ENCODE measurements around the gene RPL28. TPM values are rescaled to one million over a fixed set of nuclear protein-coding genes. Genes with fewer than 3 reads are reported as not detected.
"Not testable (repeated sequence)": the region's sequence is repeated elsewhere in the genome, so short reads cannot be mapped to it uniquely, and the experiment has no call there.

RPL28 gene
- total RNA-seq, 2 donors from 2014 or later = 1,151 to 1,179 TPM

DNA sequence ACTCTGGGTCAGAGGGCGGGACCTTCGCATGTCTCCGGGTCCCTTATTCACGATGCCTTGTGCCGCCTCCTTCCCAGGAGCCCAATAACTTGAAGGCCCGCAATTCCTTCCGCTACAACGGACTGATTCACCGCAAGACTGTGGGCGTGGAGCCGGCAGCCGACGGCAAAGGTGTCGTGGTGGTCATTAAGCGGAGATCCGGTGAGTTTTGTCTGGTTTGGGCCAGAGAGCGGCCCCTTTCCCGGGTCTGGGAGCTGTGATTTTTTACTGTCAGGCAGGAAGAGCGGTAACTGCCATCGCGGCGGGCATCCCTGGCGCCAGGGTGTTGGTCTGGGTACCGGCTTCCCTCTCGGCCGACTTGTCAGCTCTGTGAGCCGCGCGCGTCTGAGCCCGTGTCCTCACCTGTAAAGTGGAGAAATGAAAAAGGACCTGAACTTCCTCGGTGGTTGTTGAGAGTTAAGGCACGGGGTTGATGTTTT, 800 bp downstream of the RPL28 start:
- DNase-seq = no peak
- no peak for ATAC-seq
- intact Hi-C loops (cut with DNase I, micrococcal nuclease) = no loop called here

DNA sequence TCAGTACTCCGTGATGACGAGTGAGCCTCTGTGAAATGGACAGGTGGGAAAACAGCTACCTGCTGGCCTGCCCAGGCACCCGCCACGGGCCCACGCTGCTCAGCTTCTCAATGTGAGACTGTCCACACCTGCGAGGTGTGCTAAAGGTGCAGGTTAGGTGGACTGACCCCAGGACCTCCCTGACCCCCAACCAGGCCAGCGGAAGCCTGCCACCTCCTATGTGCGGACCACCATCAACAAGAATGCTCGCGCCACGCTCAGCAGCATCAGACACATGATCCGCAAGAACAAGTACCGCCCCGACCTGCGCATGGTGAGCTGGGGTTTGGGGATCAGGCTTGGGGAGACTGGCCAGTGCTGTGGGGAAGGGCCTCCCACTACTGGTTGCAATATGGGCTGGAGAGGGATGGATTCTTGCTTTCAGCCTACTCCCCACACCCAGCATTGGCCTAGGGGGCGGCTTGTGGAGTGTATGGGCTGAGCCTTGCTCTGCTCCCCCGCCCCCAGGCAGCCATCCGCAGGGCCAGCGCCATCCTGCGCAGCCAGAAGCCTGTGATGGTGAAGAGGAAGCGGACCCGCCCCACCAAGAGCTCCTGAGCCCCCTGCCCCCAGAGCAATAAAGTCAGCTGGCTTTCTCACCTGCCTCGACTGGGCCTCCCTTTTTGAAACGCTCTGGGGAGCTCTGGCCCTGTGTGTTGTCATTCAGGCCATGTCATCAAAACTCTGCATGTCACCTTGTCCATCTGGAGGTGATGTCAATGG, 2.2 kb downstream of the RPL28 start:
- ATAC-seq (no peak), DNase-seq (no peak)
- intact Hi-C loops (cut with DNase I, micrococcal nuclease) = no loop called here

DNA sequence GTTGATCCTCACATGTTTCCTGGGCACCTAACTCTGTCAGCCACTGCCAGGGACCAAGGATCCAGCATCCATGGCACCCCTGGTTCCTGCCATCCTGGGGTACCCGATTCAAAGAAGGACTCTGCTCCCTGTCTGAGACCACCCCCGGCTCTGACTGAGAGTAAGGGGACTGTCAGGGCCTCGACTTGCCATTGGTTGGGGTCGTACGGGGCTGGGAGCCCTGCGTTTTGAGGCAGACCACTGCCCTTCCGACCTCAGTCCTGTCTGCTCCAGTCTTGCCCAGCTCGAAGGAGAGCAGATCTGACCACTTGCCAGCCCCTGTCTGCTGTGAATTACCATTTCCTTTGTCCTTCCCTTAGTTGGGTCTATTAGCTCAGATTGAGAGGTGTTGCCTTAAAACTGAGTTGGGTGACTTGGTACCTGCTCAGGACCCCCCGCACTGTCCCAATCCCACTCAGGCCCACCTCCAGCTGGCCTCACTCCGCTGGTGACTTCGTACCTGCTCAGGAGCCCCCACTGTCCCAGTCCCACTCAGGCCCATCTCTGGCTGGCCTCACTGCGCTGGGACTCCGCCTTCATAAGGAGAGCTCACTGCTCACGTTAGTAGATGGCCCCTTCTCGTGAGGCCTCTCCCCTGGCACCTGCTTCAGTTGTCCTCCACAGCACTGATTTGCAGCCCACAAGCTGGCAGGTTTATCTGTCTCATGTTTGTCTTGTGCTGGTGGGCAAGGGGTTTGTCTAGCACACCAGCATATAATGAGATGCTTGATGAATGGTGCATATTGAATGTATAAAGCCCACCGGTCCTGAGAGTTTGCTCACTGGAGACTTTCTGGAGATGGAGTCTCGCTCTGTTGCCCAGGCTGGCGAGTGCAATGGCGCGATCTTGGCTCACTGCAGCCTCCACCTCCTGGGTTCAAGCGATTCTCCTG, 3.9 kb downstream of the RPL28 start:
- DNase-seq = no peak
- ATAC-seq = no peak
- intact Hi-C loops (cut with DNase I, micrococcal nuclease) = no loop called here

DNA sequence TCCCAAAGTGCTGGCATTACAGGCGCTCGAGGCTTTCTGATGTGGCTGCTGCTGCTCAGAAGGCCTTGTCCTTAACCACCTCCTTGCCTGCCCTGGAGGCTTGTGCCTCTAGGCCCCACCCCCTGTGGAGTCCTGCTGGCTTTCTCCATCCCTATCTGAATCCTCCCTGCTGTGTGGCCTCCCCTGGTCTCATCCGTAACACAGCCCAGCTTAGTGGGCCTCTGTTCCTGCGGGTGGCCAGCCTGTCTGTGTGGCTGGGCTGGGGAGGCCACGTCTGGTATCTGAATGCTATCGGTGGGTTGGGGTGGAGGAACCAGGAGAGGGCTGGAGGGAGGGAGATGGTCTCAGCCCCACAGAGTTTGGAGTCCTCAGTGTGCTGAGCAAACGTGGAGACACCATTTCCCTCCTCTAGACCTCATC, 4.7 kb downstream of the RPL28 start:
- intact Hi-C loops (cut with DNase I, micrococcal nuclease) = no loop called here
- ATAC-seq (no peak), DNase-seq (no peak)

DNA sequence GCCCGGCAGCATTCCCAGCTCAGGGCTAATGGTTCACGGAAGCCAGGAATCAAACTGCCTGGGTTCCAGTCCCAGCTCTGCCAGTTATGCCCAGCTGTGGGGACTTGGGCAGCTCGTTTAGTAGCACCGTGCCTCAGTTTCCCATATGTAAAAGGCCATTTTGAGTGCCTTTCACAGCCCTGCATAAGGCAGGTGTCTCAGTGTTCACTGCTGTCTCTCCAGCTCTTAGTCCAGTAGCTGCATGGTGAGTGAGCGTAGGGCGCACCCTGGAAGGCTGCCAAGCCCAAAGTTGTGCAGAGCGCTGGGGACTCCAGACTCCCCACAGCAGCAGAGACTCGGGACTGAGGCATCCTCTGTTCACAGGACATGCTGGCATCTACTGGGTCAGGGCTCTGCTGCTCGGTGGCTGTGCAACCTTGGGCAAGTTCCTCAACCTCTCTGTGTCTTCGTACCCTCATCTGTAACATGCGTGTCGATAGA, 5.5 kb downstream of the RPL28 start:
- ATAC-seq = no peak
- no peak for DNase-seq
- intact Hi-C loops (cut with DNase I, micrococcal nuclease) = no loop called here

DNA sequence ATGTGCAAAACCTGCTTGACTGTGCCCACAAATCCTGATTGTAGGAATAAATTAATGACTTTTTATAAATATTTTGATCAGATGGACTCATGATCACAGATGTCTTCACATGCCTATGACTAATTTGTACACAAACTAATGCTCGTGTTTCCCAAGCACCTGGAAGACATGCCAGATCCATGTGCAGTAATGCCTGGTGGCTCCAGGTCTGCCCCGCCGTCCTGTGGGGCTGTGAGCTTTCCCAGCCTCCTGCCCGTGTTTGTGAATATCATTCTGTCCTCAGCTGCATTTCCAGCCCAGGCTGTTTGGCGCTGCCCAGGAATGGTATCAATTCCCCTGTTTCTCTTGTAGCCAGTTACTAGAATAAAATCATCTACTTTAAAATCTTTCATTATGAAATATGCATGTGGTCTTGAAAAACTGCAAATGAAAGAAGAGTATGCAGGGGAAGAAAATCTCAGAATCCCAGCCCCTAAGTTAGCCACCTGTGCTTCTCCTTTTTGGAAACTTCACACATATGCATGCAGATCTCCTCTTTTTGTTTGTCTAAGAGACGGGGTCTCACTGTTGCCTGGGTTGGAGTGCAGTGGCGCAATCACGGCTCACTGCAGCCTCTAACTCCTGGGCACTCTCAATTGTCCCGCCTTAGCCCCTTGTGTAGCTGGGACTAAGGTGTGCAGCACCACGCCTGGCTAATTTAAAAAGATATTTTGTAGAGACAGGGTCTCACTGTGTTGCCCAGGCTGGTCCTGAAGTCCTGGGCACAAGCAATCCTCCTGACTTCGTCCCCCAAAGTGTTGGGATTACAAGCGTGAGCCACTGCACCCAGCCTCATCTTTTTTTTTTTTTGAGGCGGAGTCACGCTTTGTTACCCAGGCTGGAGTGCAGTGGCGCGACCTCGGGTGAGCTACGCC, 6.2 kb downstream of the RPL28 start:
- ATAC-seq = no peak
- DNase-seq = no peak
- intact Hi-C loops (cut with DNase I, micrococcal nuclease) = no loop called here

DNA sequence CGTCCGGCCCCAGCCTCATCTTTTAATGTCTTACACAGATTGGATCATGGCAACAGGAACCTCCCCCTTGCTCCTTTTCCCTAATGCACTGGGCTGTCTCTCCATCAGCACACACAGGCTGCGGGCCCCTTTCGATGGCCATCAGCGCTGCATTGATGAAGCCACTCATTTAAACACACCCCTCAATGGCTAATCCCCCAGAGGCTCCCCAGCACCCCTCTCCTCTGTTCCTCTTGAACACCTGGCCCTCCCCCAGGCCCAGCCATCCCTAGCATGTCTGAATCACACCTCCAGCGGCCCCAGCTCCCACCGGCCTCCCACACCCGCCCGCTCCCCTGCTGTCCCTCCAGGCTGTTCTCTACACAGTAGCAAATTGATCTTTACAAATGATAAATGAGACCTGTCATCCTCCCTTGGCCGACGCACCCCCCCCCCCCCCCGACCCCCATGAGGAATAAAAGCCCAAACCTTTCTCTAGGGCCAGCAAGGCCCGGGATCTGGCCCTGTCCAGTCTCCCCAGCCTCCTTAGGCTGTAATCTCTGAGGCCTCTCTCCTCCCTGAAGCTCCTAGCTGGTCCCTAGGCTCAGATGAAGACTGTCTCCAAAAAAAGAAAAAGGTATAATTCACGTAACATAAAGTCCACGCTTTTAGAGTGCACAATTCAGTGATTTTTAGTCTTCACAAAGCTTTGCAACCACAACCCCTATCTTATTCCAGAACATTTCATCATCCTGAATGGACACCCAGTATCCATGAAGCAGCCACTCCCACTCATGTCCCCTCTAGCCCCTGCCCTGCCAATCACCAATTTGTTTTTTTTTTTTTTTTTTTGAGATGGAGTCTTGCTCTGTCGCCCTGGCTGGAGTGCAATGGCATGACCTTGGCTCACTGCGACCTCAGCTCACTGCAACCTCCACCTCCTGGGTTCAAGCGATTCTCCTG, 7.4 kb downstream of the RPL28 start:
- no peak for ATAC-seq
- intact Hi-C loops (cut with DNase I, micrococcal nuclease) = no loop called here
- no peak for DNase-seq

DNA sequence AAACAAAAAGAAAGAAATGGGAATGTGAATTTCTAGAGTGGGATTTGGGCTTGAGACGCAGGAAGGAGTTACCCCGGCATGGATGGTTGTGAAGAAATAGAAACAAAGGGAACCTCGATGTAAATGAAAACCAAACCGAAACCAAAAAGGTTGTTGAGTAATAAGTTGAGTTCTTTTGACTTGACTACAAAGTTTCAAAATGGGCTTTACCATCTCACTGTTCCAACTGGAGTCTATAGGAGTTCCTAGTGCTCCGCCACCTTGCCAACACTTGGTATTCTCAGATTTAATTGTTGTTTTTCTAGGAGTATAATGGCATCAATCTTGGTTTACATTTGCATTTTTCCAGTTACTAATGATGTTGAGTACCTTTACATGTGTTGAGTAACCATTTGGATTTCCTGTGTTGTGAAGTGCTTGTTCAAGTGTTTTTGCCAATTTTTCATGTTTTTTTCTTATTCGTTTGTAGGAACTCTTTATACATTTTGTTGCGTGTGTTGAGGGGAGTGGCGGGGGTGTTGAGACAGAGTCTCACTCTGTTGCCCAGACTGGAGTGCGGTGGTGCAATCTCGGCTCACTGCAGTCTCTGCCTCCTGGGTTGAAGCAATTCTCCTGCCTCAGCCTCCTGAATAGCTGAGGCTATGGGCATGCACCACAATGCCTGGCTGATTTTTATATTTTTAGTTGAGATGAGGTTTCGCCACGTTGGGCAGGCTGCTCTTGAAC, 12.6 kb downstream of the RPL28 start:
- intact Hi-C loops (cut with DNase I, micrococcal nuclease) = no loop called here
- DNase-seq = no peak
- no peak for ATAC-seq

DNA sequence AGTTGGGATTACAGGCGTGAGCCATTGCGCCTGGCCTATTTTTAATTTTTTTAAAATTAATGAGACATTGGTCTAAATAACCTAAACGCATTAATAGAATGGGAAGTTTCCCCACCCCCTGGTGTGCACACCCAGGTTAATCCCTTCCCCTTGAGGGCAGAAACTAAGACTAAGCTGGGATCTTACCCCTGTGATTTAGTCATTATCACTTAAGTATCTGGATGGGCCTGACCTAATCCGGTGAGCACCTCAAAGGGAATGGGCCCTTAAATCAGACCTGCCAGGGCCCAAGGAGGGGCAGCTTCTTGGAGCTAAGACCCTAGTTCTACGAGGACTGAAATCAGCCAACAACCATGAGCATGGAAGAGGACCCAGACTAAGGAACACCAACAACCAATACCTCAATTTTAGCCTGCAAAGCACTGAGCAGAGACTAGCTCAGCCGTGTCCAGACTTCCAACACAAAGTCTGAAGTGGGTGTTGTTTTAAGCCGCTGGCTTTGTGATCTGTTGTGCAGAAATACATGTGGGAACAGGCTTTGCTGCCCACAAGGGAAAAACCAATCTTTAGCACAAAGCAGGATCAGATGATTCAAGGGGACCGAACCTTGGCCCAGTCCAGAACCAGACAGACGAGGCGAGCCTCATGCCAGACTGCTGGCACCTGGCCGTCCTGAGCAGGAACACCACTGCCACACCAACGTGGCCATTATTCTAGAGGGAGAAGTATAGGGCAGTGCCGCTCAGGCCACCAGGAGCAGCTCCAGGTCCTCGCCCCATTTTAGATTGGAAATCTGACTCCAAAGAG, 14.8 kb downstream of the RPL28 start:
- DNase-seq = no peak
- intact Hi-C loops (cut with DNase I, micrococcal nuclease) = no loop called here
- no peak for ATAC-seq

DNA sequence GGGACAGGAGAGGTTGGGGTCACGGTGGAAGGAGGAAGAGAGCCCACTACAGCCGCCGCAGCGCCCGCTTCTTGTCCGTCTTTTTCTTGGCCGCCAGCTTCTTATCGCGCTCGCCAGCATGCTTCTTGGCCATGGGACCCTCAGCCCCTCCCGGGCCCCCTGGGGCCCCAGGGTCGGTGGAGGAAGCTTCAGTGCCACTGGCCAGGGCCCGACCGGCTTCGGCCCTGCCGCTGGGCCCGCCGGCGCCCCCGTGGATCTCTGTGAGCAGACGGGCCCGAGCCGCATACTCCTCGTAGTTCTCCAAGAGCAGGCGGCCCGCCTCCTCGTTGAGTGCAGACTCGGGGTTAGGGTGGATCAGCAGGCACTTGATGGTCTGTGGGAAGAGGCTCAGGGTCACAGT, 15.7 kb downstream of the RPL28 start:
- ATAC-seq; DNase-seq; intact Hi-C loops (cut with DNase I, micrococcal nuclease): not testable (repeated sequence)

DNA sequence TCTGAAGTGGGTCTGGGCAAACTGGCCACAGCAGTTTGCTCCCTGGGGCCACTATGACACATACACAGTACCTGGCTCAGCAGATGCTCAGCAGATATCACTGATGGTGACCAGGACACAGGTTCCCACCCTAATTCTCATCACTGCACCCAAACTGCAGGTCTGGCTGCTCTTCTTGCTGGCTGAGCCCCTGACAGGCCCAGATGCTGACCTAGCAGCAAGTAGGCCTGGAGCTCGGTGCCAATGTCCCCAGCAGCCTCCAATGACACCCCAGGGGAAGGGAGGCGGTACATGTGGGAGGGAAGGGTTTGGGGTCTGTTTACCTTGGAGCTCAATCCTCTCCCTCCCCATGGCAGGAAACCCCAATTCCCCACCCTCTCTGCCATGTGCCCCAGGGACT, 16.8 kb downstream of the RPL28 start:
- intact Hi-C loops (cut with DNase I, micrococcal nuclease) = no loop called here
- DNase-seq (no peak), ATAC-seq (no peak)

DNA sequence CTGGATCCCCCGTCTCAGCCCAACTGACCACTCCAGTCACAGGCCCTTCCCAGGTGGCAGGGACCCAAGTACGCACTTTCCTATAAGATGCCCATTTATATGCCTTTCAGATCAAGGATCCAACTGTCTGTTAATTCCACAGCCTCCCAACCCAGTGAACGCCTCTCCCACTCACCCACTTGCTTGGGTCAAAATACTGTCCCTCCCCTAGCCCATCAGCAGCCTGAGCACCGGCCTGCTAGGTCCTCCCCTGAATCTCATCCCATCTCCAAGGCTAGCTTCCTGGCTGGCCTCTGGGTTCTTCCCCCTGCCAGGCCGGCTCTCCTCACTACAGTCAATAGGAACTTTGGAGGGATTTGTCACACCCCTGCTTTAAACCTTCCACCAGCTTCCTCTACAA, 19.9 kb downstream of the RPL28 start:
- intact Hi-C loops (cut with DNase I, micrococcal nuclease) = no loop called here
- no peak for DNase-seq
- ATAC-seq = no peak

DNA sequence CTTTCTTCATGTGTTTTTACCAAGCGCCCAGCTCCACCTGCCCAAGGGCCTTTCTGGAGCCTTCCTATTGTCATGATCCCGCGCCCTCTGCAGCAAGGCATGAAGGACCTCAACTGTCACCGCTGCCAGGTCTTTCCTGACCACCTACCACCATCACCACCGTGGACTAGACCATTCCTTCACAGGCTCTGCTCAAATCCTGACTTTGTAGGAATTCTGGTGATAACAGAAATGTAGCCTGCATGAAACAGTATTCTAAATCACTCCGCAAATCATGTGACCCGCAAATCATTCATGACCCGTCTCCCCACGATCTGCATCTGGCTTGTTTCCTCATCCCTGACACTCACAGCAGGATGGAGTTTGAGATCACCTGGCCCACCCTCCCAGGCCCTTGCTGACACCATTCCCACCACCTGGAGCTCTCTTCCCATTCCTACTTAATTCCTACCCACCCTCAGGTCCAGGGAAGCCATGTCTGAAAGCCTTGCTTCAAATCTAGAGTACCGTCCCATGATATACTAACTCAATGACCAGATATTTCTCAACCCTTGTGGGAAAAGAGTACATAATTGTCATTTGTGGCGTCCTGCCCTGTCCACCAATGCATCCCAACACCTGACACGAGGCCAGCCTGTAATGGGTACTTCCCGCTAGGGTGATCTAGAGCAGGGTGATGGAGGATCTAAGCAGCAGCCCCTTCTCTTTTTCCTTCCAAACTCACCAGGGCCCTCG, 20.5 kb downstream of the RPL28 start:
- intact Hi-C loops (cut with DNase I, micrococcal nuclease) = no loop called here
- ATAC-seq (no peak), DNase-seq (no peak)

DNA sequence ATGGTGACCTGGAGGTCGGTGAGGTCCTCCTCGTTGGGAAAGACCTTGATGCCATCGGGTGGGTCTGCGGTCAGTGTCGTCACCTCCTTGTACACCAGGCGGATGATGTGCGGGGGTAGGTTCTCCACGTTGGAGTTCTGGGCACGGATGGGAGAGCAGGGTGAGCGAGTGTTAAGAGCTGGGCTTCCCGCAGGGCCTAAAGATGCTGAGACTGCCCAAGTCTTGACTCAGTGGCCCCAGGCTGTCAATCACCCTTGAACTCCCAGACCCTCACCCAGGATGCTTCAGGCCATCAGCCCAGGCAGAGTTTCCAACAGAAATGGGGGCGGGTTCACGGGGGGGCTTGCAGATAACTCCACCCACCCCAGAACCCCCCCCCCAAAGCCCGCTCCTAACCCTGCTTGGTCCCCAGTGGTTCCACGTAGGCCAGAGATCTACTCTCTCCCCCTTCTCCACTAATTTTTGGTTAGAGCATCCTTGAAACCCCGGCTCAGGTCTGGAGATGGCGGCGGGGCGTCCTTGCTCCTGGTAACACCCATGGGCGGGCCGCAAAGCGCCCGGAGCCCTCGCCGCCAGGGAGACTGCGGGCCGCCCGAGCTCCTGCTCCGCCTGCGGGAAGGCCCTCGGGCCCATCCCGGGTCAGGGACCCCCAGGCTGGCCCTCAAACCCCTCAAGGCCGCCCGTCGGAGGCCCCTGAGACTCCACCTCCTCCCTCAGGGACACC, 21.3 kb downstream of the RPL28 start:
- ATAC-seq (peak; percentile 38), DNase-seq (peak; percentile 38 to 56)
- intact Hi-C loops (cut with DNase I, micrococcal nuclease) = no loop called here

DNA sequence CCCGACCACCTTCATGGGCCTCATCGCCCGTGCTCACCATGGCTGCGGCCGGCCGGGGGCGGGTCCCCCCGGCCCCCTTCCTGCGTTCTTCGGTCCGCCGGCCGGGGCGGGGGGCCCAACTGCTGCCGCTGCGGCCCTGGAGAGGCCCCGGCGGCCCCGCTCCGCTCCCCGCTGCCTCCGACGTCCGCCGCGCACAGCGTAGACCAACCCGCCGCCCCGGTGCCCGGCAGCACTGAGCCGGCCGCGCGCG, 21.7 kb downstream of the RPL28 start, which contains the start of gene UBE2S:
Gene UBE2S (minus strand): TSS at position 239 of the 250 bp plus-strand sequence. CDS start 199 bp downstream, at position 40.
- ATAC-seq; DNase-seq; intact Hi-C loops (cut with DNase I, micrococcal nuclease): not testable (repeated sequence)

Data from left colon (tissue), 2 donors.